ENCODE results near the gene VIM. TPM values are rescaled to one million over a fixed set of nuclear protein-coding genes. Genes with fewer than 3 reads are reported as not detected.
A peak's percentile ranks its signal among the peaks of the same experiment; 100 is the strongest.

Gene VIM
- total RNA-seq, 6 experiments from 2014 or later = 39.3 to 160 (median 97.4) TPM

GRCh38 chr10:17210361-17210760, 17.7 kb upstream of the VIM start:
- H3K4me1 ChIP-seq = no peaks in the 10 kb centered on the region
- WGBS (ENCODE audit: insufficient coverage, low coverage, low lambda C conversion rate, missing lambda C conversion rate) = 48% methylated on average over 3 of the region's 3 CpGs

GRCh38 chr10:17212802-17213221, 15.2 kb upstream of the VIM start:
- no peaks in the 10 kb centered on the region for H3K36me3 ChIP-seq
- no peaks in the 10 kb centered on the region for H3K27me3 ChIP-seq
- H3K9me3 ChIP-seq = no peaks in the 10 kb centered on the region
- H3K4me1 ChIP-seq = no peaks in the 10 kb centered on the region
- no peak overlapping the region for H3K4me3 ChIP-seq
- DNase-seq (no peak), ATAC-seq (peak; percentile 36 to 60 (median 51))
- H3K27ac ChIP-seq = no peak overlapping the region
- intact Hi-C loops (cut with DNase I) = no loop called here
- TF ChIP-seq POLR2A (IDR thresholded peaks at IDR 0.05) (no peak), CTCF (IDR thresholded peaks at IDR 0.05) (no peak)

More at GRCh38 chr10:17210361-17210760, 17.7 kb upstream of the VIM start:
- Histone ChIP-seq H3K27me3 (no peaks in the 10 kb centered on the region), H3K9me3 (no peaks in the 10 kb centered on the region), H3K36me3 (no peaks in the 10 kb centered on the region), H3K4me3 (no peak overlapping the region), H3K27ac (no peak overlapping the region)
- ATAC-seq = no peak
- TF ChIP-seq CTCF (IDR thresholded peaks at IDR 0.05) = no peak
- TF ChIP-seq POLR2A (IDR thresholded peaks at IDR 0.05) = no peak
- intact Hi-C loops (cut with DNase I) = no loop called here
- no peak for DNase-seq

GRCh38 chr10:17213646-17214349, 14.2 kb upstream of the VIM start:
- Histone ChIP-seq H3K27ac (no peak overlapping the region), H3K9me3 (no peaks in the 10 kb centered on the region), H3K4me1 (no peaks in the 10 kb centered on the region), H3K27me3 (no peaks in the 10 kb centered on the region), H3K36me3 (no peaks in the 10 kb centered on the region), H3K4me3 (no peak overlapping the region)
- WGBS (ENCODE audit: insufficient coverage, low coverage, low lambda C conversion rate, missing lambda C conversion rate) = 52% methylated on average over 2 of the region's 2 CpGs
- ATAC-seq = no peak
- TF ChIP-seq POLR2A (IDR thresholded peaks at IDR 0.05) = no peak
- no peak for TF ChIP-seq CTCF (IDR thresholded peaks at IDR 0.05)
- DNase-seq = no peak
- intact Hi-C loops (cut with DNase I) = no loop called here

GRCh38 chr10:17214526-17214925, 13.5 kb upstream of the VIM start:
- H3K27me3 ChIP-seq = no peaks in the 10 kb centered on the region
- no peak for TF ChIP-seq POLR2A (IDR thresholded peaks at IDR 0.05)
- TF ChIP-seq CTCF (IDR thresholded peaks at IDR 0.05) = no peak
- no peak overlapping the region for H3K27ac ChIP-seq
- intact Hi-C loops (cut with DNase I) = no loop called here
- no peaks in the 10 kb centered on the region for H3K36me3 ChIP-seq
- DNase-seq = no peak
- H3K9me3 ChIP-seq = no peaks in the 10 kb centered on the region
- ATAC-seq = no peak
- H3K4me1 ChIP-seq = no peaks in the 10 kb centered on the region
- no peak overlapping the region for H3K4me3 ChIP-seq
- WGBS (ENCODE audit: insufficient coverage, low coverage, low lambda C conversion rate, missing lambda C conversion rate) = 62% methylated on average over 2 of the region's 2 CpGs

Data from right lobe of liver (tissue), 6 donors.